Activated T-helper 9 cell treated with anti-CD3 and anti-CD28 coated beads, Interleukin-2, amount 50 U/mL, for 16 hours (primary cell): ENCODE results near the gene R3HCC1L.

ENCODE experiments used
- DNase-seq: peaks from one replicate; pipeline ENCODE4 v3.0.0-alpha.2; 2020; ENCODE audit warnings: low read depth

R3HCC1L gene

DNA sequence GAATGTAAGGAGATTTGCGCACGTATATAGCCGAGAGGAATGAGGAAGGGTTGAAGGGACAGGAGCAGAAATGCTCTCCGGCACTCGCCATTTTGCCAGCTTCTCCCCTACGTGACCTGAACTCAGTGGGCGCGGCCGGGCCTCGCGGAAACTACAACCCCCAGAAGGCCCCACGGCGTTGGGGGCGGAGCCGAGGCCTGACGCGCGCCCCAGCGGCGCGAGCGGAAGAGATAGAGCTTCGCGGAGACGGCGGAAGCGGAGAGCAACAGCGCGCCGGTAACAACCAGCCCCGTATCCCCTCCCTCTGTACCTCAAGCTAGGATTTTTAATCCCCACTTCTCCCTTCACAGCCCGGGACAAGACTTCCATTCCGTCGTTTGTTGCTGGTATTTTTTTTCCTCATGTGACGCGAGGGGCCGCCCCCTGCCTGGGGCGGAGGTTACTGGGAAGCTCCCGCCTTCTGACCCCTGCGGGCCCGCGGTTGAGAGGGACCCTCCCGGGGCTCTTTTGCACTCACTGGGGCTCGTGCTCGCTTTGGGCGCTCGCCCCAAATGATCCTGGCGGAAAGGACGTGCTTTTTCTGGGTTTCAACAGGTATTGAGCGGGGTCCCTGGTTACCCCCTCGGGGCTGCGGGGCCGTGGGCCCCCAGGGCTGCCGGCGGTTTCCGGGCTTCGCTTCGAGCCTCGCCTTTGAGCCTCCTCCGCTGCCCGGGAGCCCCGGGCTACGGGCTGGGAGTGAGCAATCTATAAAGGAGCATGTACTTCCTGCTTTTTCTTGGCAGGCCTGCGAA lies at the start of gene R3HCC1L:
Gene R3HCC1L, plus strand, starts transcription at position 227 of the 791 bp plus-strand sequence. CDS start 73,458 bp downstream, outside the sequence.
- peak; percentile 90 for DNase-seq

- no peak for DNase-seq
These were observed 49.2 kb upstream of the R3HCC1L start for GRCh38 chr10:98085238-98085637.

- DNase-seq = no peak
These were observed 47.4 kb upstream of the R3HCC1L start for GRCh38 chr10:98086837-98087708.

- no peak for DNase-seq
These were observed 46.1 kb upstream of the R3HCC1L start for GRCh38 chr10:98088186-98088971.

GRCh38 chr10:98090822-98091221 lies 43.6 kb upstream of the R3HCC1L start:
- no peak for DNase-seq

DNA sequence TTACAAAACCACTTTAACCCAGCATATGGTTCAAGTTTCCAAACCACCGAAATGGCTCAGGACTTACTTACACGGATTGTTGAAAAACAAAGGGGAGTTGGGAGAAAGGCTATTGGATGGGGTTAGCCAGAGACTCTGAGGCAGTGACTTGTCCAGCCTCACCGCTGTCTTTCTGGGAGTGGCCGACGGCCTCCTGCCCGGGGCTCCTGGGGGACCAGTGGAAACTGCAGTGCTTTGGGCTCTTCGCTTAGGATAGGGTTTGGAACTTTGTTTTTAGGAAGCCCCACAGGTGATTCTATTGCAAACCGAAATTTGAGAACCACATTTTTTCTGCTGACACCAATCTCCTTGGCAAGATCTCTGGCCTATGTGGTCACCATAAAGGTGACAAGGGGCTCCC lies 38.1 kb upstream of the R3HCC1L start:
- DNase-seq = no peak

GRCh38 chr10:98096731-98097130 lies 37.7 kb upstream of the R3HCC1L start:
- no peak for DNase-seq

DNA sequence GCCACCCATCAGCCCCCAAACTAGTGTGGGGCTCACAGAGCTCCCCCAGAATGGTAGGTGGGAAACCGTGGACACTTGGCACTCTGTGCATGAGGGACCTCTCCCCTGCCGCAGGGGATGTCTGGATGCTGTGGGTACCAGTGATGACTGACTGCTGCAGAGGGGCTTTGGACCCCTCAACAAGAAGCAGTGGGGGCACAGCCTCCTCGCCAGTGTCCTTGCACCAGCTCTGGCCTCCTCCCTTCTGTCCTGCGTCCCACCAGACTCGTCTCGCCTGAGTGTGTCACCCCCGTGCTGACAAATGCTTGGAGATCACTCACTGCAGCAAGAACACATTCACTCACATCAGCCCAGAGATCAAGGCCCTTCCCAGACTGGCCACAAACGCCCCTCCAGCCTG lies 37.3 kb upstream of the R3HCC1L start:
- no peak for DNase-seq

DNA sequence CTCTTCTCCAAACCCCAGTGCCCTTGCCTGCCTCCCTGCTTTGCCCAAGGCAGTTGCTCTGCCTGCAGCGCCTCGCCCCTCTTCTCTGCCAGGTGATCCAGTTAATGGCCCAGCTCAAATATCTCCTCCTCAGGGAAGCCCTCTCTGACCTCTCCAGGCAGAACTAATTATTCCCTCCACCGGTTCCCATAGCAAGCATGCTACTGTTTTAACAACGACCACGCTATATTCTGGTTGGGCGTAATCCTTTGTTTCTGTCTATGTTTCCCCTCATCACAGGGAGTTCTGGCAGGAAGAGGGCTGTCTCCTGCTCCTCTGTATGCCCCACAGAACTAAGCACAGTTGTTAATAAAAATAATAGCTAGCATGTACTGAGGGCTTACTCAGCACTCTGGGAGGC lies 36.8 kb upstream of the R3HCC1L start:
- DNase-seq = no peak

GRCh38 chr10:98098247-98098646 lies 36.2 kb upstream of the R3HCC1L start:
- no peak for DNase-seq

GRCh38 chr10:98100476-98100875 lies 34.0 kb upstream of the R3HCC1L start:
- no peak for DNase-seq

- DNase-seq = no peak
These were observed 33.1 kb upstream of the R3HCC1L start for GRCh38 chr10:98101366-98101765.

GRCh38 chr10:98104125-98104524 lies 30.3 kb upstream of the R3HCC1L start:
- no peak for DNase-seq

- DNase-seq = no peak
These were observed 27.9 kb upstream of the R3HCC1L start for GRCh38 chr10:98106531-98106930.

DNA sequence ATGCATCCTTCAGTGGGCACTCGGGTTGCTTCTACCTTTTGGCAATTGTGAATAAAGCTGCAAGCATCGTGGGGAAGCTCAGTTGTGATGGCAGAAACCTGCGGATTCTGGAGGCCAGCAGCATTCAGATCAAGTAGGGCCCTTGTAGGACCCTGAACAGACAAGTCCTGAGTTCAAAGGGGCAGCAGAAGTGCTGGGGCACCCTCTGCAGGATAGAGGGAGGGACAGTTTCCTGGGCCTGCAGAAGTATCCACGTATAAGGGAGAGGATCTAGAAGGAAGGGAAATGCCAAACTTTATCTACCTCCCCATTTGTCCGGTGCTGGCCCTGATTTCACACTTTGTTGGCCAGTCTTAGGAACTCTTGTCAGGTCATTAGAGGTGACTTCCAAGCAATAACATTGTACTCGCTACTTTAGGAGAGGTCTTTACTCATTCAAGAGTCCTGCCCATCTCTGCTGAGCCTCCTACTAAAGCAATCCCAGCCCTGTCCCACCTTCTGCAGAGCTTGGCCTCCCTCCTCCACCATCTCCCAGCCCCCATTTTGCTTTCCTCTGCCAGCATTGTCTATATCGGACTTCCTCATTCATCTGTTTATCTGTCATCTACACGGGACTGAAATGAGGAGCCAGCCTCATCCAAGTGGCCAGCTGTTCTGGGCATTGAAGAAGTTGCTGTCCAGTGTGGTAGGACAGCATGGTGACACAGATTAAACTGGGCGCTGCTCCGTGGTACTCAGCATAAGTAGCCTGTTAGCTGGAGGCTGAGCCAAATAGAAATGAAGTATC lies 26.6 kb upstream of the R3HCC1L start:
- no peak for DNase-seq

DNA sequence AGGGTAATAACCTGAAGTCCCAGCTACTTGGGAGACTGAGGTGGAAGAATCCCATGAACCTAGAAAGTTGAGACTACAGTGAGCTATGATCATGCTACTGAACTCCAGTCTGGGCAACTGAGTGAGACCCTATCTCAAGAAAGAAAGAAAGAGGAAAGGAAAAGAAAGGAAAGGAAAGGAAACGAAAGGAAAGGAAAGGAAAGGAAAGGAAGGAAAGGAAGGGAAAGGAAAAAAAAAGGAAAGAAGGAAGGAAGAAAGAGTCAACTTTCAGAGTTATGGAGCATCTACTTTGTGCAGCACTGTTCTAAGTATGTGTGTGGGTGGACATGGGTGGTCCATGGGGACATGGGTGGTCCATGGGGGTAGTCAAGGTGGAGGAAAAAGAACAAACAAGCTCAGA lies 24.1 kb upstream of the R3HCC1L start:
- DNase-seq = no peak

DNA sequence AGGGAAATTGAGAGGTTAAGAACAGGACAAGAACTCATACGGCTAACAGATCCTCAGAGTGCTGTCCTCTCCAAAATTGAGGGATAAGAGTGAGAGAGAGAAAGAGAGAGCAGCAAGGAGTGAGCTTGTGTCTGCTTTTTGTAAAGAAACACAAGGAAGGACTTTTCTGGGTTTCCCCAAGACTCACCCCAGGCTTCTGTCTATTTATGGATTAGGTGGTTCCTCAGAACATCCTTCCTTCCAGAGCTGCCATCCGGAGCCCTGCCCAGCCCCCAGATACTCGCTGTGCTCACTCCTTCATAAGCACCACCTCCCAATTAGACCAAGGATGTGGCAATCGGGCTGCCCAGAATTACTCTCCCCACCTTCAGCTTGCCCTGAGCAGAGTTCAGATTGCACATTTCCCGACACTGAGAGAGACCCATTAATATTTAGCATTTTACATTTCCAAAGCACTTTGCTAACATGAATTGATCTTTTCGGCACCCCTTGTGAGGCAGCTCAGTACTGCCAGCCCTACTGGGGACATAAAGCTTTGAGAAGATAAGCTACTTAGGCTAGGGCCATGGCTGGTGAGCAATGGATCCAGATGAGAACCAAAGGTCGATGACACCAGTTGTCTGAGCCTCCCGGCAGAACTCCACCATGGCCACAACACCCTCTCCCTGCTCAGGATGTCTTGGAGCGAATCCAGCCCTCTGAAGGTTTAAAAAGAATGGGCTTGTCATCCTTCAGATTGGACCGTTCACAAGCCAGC lies 19.2 kb upstream of the R3HCC1L start:
- no peak for DNase-seq

DNA sequence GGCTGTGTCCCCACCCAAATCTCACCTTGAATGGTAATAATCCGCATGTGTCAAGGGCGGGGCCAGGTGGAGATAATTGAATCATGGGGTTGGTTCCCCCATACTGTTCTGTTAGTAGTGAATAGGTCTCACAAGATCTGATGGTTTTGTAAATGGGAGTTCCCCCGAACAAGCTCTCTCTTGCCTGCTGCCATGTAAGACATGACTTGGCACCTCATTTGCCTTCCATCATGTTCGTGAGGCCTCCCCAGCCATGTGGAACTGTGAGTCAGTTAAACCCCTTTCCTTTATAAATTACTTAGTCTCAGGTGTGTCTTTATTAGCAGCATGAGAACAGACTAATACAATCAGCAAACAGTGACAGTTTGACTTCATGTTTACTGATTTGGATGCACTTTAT lies 14.6 kb upstream of the R3HCC1L start:
- DNase-seq = no peak

- no peak for DNase-seq
These were observed 8.4 kb upstream of the R3HCC1L start for GRCh38 chr10:98125940-98126631.

DNA sequence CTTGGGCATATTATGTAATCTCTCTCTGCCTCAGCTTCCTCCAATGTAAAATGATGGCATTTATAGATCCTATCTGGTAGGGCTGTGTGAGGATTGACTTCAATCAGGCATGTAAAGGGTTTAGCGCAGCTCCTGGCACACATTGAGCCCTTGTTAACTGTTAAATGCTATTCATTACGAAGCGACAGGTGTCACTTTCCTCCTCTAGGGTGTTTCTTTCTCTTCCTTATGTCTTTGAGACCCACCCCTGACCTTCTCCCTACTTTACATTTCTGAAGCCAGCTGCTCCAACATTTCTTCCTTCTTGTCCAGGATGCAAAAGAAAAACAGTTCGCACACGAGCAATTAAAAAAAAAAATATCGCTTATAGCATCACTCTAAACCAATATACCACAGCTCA lies 5.7 kb upstream of the R3HCC1L start:
- no peak for DNase-seq
